Measurements from ENCODE around the gene PRR30.
"Not testable (repeated sequence)": the region's sequence is repeated elsewhere in the genome, so short reads cannot be mapped to it uniquely, and the experiment has no call there.

PRR30 gene

GRCh38 chr2:27126252-27126710 is 12.9 kb downstream of the PRR30 start:
- no peaks in the 10 kb centered on the region for H3K27me3 Mint-ChIP-seq
- peaks cover 13% of the 10 kb centered on the region for H3K4me1 Mint-ChIP-seq (ENCODE audit: low read depth)
- H3K36me3 Mint-ChIP-seq: no peaks in the 10 kb centered on the region
- no peak overlapping the region for H3K27ac Mint-ChIP-seq
- no peak overlapping the region for H3K4me3 Mint-ChIP-seq
- H3K9me3 Mint-ChIP-seq (ENCODE audit: low read depth): no peaks in the 10 kb centered on the region

DNA sequence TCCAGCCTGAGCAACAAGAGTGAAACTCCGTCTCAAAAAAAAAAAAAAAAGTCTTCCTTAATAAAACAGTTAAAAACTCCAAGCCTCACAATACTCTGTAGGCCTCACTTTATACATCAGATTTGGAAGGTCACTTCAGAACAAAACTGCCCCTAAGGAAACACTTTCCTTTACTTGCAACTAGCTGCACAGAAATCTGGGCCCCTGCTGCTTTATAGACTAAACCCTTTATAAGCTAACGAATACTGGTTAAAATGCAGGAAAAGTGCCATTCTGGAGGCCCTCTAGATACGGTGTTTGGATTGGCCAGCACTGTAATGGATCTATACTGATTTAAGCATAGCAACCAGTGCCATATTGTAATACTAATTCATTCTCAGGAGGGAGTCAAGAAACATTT is 14.1 kb downstream of the PRR30 start:
- no peak overlapping the region for H3K27ac Mint-ChIP-seq
- H3K27me3 Mint-ChIP-seq: no peaks in the 10 kb centered on the region
- H3K4me1 Mint-ChIP-seq (ENCODE audit: low read depth): peaks cover 12% of the 10 kb centered on the region
- H3K4me3 Mint-ChIP-seq: no peak overlapping the region
- no peaks in the 10 kb centered on the region for H3K36me3 Mint-ChIP-seq
- no peaks in the 10 kb centered on the region for H3K9me3 Mint-ChIP-seq (ENCODE audit: low read depth)

- Mint-ChIP-seq H3K9me3 (ENCODE audit: low read depth) (no peaks in the 10 kb centered on the region), H3K27me3 (peaks cover 7% of the 10 kb centered on the region), H3K4me3 (peak within 1 kb of the TSS; percentile 86), H3K4me1 (ENCODE audit: low read depth) (peaks cover 18% of the 10 kb centered on the region), H3K36me3 (peaks cover 4% of the 10 kb centered on the region), H3K27ac (peak within 1 kb of the TSS; percentile 76)
These were observed 15.7 kb downstream of the PRR30 start, which contains the start of gene ABHD1 for GRCh38 chr2:27123302-27124150. TSS of gene ABHD1 (plus strand) at chr2:27123815. CDS start at chr2:27123949, 134 bp downstream.

GRCh38 chr2:27122791-27123190 is 16.4 kb downstream of the PRR30 start:
- Mint-ChIP-seq H3K36me3 (peaks cover 4% of the 10 kb centered on the region), H3K9me3 (ENCODE audit: low read depth) (no peaks in the 10 kb centered on the region), H3K27ac (peak overlapping the region; percentile 54), H3K27me3 (peaks cover 10% of the 10 kb centered on the region), H3K4me3 (peak overlapping the region; percentile 86), H3K4me1 (ENCODE audit: low read depth) (peaks cover 18% of the 10 kb centered on the region)

- Mint-ChIP-seq H3K27me3 (peaks cover 13% of the 10 kb centered on the region), H3K4me3 (peak overlapping the region; percentile 27), H3K36me3 (peaks cover 4% of the 10 kb centered on the region), H3K4me1 (ENCODE audit: low read depth) (peaks cover 18% of the 10 kb centered on the region), H3K9me3 (ENCODE audit: low read depth) (no peaks in the 10 kb centered on the region), H3K27ac (no peak overlapping the region)
These were observed 17.3 kb downstream of the PRR30 start for GRCh38 chr2:27121906-27122305.

DNA sequence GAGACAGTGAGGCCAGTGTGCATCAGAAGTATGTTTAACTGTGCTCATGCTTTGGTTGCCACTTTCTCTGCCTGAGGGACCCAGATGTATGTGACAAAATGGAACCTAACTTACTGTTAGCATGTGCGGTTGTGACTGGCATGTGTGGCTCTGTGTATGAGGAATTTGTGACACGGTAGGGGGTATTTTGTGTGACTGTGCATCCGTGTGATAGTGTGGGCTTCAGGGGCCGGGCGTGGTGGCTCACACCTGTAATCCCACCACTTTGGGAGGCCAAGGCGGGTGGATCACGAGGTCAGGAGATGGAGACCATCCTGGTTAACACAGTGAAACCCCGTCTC is 19.9 kb downstream of the PRR30 start:
- peaks cover 18% of the 10 kb centered on the region for H3K4me1 Mint-ChIP-seq (ENCODE audit: low read depth)
- H3K4me3 Mint-ChIP-seq: peak overlapping the region; percentile 88
- not testable (repeated sequence) for H3K9me3 Mint-ChIP-seq (ENCODE audit: low read depth); H3K36me3 Mint-ChIP-seq
- peaks cover 13% of the 10 kb centered on the region for H3K27me3 Mint-ChIP-seq
- peak overlapping the region; percentile 88 for H3K27ac Mint-ChIP-seq

DNA sequence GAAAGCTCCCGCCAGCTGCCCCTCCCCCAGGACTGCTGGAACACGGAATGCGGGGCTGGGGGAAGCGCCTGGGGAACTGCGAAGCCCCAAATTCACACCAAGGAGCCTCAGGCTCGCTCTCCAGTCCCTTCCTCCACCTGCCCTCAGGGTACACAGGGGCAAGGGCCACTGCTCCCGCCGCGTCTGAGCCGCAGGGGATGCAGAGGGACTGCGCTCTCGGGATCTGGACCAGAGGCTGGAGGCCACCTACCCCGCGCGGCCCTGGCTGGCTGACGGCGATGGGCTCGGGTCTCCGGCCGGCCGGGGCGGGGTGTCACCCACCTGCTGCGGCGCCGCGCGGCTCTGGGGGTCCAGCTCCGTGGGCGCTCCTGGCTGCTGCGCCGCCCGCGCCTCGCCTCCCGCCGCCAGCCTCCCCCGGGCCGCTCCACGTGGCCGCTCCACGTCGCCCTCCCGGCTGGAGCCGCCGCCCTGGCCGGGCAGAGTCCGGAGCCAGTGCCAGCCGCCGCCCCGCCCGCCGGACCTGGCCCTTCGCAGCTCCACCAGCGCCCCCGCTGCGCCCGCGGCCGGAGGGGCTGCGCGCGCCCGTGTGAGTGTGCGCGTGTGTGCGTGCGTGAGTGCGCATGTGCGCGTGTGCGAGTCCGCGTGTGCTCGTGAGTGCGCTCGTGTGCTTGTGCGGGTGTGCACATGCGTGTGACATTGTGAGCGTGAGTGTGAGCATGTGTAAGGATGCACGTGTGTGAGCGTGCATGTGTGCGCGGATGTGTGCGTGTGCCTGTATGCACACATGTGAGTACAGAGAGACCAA is 20.5 kb downstream of the PRR30 start, which contains the start of gene CGREF1:
Gene CGREF1 (minus strand): TSS at position 604 of the 805 bp plus-strand sequence. CDS start 14,762 bp downstream, outside the sequence.
- peaks cover 13% of the 10 kb centered on the region for H3K27me3 Mint-ChIP-seq
- peaks cover 4% of the 10 kb centered on the region for H3K36me3 Mint-ChIP-seq
- H3K9me3 Mint-ChIP-seq (ENCODE audit: low read depth): no peaks in the 10 kb centered on the region
- peak within 1 kb of the TSS; percentile 88 for H3K4me3 Mint-ChIP-seq
- peak within 1 kb of the TSS; percentile 88 for H3K27ac Mint-ChIP-seq
- H3K4me1 Mint-ChIP-seq (ENCODE audit: low read depth): peaks cover 14% of the 10 kb centered on the region

- Mint-ChIP-seq H3K4me1 (ENCODE audit: low read depth) (peaks cover 11% of the 10 kb centered on the region), H3K36me3 (peaks cover 4% of the 10 kb centered on the region), H3K4me3 (peak overlapping the region; percentile 70)
These were observed 21.1 kb downstream of the PRR30 start for GRCh38 chr2:27117995-27118524.

DNA sequence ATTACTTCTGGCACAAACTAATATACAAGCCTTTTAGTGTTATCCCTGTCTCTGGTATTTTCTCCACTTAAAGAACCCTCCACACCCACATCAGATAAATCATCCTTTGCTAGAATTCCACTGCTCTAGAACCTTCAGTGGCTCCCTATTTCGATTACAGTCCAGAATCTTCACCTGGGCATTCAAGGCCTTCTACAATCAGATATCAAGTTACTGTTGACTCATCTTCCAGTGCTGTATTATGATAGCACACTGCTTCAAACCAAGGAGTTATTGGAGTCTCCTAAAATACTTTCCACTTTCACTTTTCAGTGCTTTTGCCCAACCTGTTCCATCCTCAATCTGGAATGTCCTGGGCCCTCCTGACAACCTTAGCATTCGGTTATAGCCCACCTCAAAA is 23.7 kb downstream of the PRR30 start:
- H3K27ac Mint-ChIP-seq: no peak overlapping the region
- no peaks in the 10 kb centered on the region for H3K9me3 Mint-ChIP-seq (ENCODE audit: low read depth)
- H3K36me3 Mint-ChIP-seq: peaks cover 6% of the 10 kb centered on the region
- peaks cover 7% of the 10 kb centered on the region for H3K4me1 Mint-ChIP-seq (ENCODE audit: low read depth)
- H3K27me3 Mint-ChIP-seq: peaks cover 13% of the 10 kb centered on the region
- H3K4me3 Mint-ChIP-seq: no peak overlapping the region

More at GRCh38 chr2:27117995-27118524, 21.1 kb downstream of the PRR30 start:
- Mint-ChIP-seq H3K27me3 (peaks cover 13% of the 10 kb centered on the region), H3K9me3 (ENCODE audit: low read depth) (no peaks in the 10 kb centered on the region), H3K27ac (no peak overlapping the region)

- not testable (repeated sequence) for H3K4me1 Mint-ChIP-seq (ENCODE audit: low read depth); H3K27me3 Mint-ChIP-seq; H3K4me3 Mint-ChIP-seq; H3K27ac Mint-ChIP-seq; H3K36me3 Mint-ChIP-seq; H3K9me3 Mint-ChIP-seq (ENCODE audit: low read depth)
These were observed 27.7 kb downstream of the PRR30 start for GRCh38 chr2:27111392-27112078.

DNA sequence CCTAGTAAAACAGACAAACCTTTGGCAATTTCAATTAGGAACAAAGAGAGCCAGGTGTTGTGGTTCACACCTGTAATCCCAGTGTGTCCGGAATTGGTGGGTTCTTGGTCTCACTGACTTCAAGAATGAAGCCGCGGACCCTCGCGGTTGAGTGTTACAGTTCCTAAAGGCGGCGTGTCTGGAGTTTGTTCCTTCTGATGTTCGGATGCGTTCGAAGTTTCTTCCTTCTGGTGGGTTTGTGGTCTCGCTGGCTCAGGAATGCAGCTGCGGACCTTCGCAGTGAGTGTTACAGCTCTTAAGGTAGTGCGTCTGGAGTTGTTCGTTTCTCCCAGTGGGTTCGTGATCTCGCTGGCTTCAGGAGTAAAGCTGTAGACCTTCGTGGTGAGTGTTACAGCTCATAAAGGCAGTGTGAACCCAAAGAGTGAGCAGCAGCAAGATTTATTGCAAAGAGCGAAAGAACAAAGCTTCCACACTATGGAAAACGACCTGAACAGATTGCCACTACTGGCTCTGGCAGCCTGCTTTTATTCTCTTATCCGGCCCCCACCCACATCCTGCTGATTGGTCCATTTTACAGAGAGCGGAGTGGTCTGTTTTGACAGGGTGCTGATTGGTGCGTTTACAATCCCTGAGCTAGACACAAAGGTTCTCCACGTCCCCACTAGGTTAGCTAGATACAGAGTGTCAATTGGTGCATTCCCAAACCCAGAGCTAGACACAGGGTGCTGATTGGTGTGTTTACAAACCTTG is 28.4 kb downstream of the PRR30 start:
- H3K9me3 Mint-ChIP-seq (ENCODE audit: low read depth); H3K4me1 Mint-ChIP-seq (ENCODE audit: low read depth); H3K36me3 Mint-ChIP-seq; H3K27ac Mint-ChIP-seq; H3K27me3 Mint-ChIP-seq: not testable (repeated sequence)
- peak overlapping the region; percentile 27 for H3K4me3 Mint-ChIP-seq

DNA sequence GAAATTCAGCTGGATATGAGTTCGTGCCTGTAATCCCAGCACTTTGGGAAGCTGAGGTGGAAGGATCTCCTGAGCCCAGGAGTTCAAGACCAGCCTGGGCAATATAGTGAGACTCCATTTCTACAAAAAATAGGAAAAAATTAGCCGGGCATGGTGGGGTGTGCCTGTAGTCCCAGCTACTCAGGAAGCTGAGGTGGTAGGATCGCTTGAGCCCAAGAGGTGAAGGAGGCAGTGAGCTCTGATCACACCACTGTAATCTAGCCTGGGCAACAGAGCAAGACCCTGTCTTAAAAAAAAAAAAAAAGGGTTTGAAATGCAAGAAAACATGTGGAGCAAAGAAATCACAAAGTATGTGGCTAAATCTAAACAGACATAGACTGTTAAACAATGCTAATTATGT is 30.1 kb downstream of the PRR30 start:
- Mint-ChIP-seq H3K27ac (no peak overlapping the region), H3K27me3 (peaks cover 3% of the 10 kb centered on the region), H3K4me3 (no peak overlapping the region), H3K36me3 (peaks cover 4% of the 10 kb centered on the region), H3K4me1 (ENCODE audit: low read depth) (no peaks in the 10 kb centered on the region), H3K9me3 (ENCODE audit: low read depth) (no peaks in the 10 kb centered on the region)

- peaks cover 4% of the 10 kb centered on the region for H3K36me3 Mint-ChIP-seq
- peaks cover 3% of the 10 kb centered on the region for H3K27me3 Mint-ChIP-seq
- H3K9me3 Mint-ChIP-seq (ENCODE audit: low read depth): no peaks in the 10 kb centered on the region
- H3K27ac Mint-ChIP-seq: no peak overlapping the region
- H3K4me1 Mint-ChIP-seq (ENCODE audit: low read depth): no peaks in the 10 kb centered on the region
- H3K4me3 Mint-ChIP-seq: no peak overlapping the region
These were observed 31.0 kb downstream of the PRR30 start for GRCh38 chr2:27108221-27108620.

GRCh38 chr2:27105981-27106380 is 33.2 kb downstream of the PRR30 start:
- H3K27me3 Mint-ChIP-seq: peaks cover 3% of the 10 kb centered on the region
- no peaks in the 10 kb centered on the region for H3K9me3 Mint-ChIP-seq (ENCODE audit: low read depth)
- H3K4me1 Mint-ChIP-seq (ENCODE audit: low read depth): no peaks in the 10 kb centered on the region
- H3K27ac Mint-ChIP-seq: no peak overlapping the region
- peaks cover 4% of the 10 kb centered on the region for H3K36me3 Mint-ChIP-seq
- no peak overlapping the region for H3K4me3 Mint-ChIP-seq

Measured in activated naive CD8-positive, alpha-beta T cell (primary cell).